Gastroesophageal sphincter (tissue), 3 donors: ENCODE measurements around the gene GLT8D2.

Experiments
- CTCF ChIP-seq, 4 experiments: fragments of 200-600 bp in 2 of 4; fragments of 450-650 bp in 2 of 4; sonication (generic) in 1 of 4; IDR thresholded peaks; one replicate each; pipeline ENCODE4 v1.5.1; 2017 to 2019; ENCODE audit warnings: antibody characterized with exemption in 4 of 4, mild to moderate bottlenecking in 2 of 4, moderate library complexity in 2 of 4
- EP300 ChIP-seq: sonication (generic); formaldehyde crosslinking; IDR thresholded peaks from one replicate; pipeline ENCODE4 v1.6.1; 2017; ENCODE audit warnings: antibody characterized with exemption, mild to moderate bottlenecking
- POLR2A ChIP-seq, 2 donors: fragments of 450-650 bp; IDR thresholded peaks; one replicate each; pipeline ENCODE4 v1.6.1; 2017; ENCODE audit warnings: antibody characterized with exemption in 2 of 2, mild to moderate bottlenecking in 2 of 2, moderate library complexity in 1 of 2
- POLR2AphosphoS5 ChIP-seq: sonication (generic); formaldehyde crosslinking; IDR thresholded peaks from one replicate; pipeline ENCODE4 v1.6.1; 2017; ENCODE audit warnings: antibody characterized with exemption

GRCh38 chr12:104046306-104046705 lies 3.7 kb downstream of the GLT8D2 start:
- TF ChIP-seq POLR2A (IDR thresholded peaks at IDR 0.05) (no peak), CTCF (IDR thresholded peaks at IDR 0.05) (no peak), EP300 (no peak), POLR2AphosphoS5 (no peak)
